ENCODE data around the gene TMPRSS6. TPM values are rescaled to one million over a fixed set of nuclear protein-coding genes. Genes with fewer than 3 reads are reported as not detected.

Gene TMPRSS6
- total RNA-seq, 8 experiments from 2014 or later, result 0.05 to 0.56 (median 0.18) TPM; not detected in 1

DNA sequence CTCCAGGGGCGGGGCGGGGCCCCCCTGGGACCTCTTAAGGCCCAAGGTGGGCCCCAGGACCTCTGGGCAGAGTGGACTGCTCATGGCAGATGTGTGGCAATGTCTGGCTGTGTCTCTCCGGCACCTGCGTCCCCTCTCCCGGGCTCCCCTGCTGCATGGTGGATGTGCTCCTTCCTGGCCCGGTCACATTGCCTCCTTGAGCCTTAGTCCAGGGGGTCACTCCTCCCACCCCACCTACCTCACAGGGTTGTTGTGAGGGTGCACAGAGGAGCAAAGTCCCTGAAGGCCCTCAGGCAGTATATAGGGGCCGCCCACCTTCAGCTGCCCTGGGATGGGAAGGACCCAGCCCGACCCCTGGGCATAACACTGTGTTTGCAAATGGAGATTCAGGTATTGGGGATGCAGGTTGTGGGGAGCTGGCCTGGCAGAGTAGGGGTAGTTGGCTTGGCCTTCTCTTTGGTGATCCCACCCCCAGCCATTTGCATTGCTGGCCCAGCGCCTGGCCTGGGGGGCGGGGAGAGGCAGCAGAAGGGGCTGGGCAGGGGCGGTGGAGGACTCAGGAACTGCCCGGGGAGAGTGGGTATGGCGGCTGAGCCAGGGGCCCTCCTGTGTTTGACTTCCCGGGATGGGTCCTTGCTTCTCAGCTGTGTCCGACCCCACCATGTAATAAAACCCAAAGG, 46.7 kb downstream of the TMPRSS6 start:
- no peak overlapping the region for H3K27ac ChIP-seq
- ATAC-seq (replicated peaks in 6 of 8), result peak in 4 of 8 experiments; percentile 13 to 55 (median 14)
- WGBS, 10 experiments, result 60 to 100% methylated on average over 1 of the region's 15 CpGs; no CpG with 5 or more reads in 8 of the 10 experiments
- in situ Hi-C loops (cut with MboI; ENCODE audit: low pct_unique_long_range_greater_than_20kb in 2 of 9, low sequenced_read_pairs in 9 of 9, unreplicated experiment in 9 of 9), result no loop called here
- H3K4me3 ChIP-seq, result no peak overlapping the region
- peaks cover 0 to 2% of the 10 kb centered on the region in 2 donors for H3K4me1 ChIP-seq (replicated peaks in 1 of 2)

DNA sequence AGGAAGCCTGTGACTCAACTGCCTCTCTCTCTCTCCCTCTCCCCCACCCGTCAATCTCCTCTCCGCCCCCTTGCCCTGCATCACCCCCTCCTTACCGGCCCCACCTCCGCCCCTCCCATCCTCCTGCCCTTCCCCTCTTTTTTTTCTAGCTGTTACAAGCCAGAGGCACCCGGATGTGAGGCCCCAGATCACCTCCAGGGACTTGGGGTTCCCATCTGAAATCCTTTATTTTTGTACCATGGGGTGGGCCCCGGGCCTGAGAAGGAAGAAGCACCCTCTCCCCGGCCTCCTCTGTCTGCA, 47.2 kb downstream of the TMPRSS6 start:
- ATAC-seq (replicated peaks in 6 of 8), result peak in 4 of 8 experiments; percentile 8 to 43 (median 23)
- no CpG with 5 or more reads among the region's 7 CpGs for WGBS, 10 experiments
- no peak overlapping the region for H3K27ac ChIP-seq
- no peak overlapping the region for H3K4me3 ChIP-seq
- in situ Hi-C loops (cut with MboI; ENCODE audit: low pct_unique_long_range_greater_than_20kb in 2 of 9, low sequenced_read_pairs in 9 of 9, unreplicated experiment in 9 of 9), result no loop called here
- peaks cover 0 to 2% of the 10 kb centered on the region in 2 donors for H3K4me1 ChIP-seq (replicated peaks in 1 of 2)

DNA sequence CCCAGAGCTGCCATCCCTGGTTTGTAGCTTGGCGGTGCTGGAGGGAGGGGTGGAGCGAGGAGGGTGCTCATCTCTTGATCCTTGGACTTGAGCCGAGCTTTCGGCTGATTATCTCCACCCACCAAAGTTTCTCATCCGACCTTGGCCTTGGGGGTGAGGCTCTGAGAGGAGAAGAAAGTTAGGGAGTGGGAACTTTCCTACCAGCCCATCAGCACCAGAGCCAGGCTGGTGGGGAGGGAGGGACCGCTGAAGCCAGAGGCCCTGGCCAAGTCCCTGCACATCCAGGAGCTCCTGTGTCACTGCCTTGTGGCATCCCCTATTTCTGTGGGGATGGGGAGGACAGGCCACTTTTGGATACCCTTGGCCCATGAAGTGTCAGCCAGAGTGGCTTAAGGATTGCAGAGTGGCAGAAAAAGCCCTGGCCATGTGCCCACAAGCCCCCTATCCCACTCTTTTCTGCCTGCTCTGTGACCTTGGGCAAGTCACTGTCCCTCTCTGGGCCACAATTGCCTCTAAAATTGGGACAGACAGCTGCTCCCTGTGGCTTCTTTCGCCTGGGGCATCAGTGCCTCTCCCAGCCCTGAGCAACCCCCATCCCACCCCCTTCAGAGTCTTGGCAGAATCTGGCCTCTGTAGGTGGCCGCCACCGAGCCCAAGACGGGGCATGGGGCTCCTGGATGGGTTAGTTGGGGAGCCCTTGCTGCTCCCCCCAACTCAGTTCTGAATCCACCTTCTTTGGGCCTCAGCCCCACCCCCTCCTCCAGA, 47.7 kb downstream of the TMPRSS6 start:
- ATAC-seq (replicated peaks in 6 of 8), result peak in 1 of 8 experiments; percentile 2
- in situ Hi-C loops (cut with MboI; ENCODE audit: low pct_unique_long_range_greater_than_20kb in 2 of 9, low sequenced_read_pairs in 9 of 9, unreplicated experiment in 9 of 9), result no loop called here
- 60 to 87% (median 80%) methylated on average over 1 to 4 of the region's 10 CpGs; no CpG with 5 or more reads in 5 of the 10 experiments for WGBS, 10 experiments
- Histone ChIP-seq H3K4me1 (replicated peaks in 1 of 2) (peaks cover 0 to 2% of the 10 kb centered on the region in 2 donors), H3K27ac (no peak overlapping the region), H3K4me3 (no peak overlapping the region)

DNA sequence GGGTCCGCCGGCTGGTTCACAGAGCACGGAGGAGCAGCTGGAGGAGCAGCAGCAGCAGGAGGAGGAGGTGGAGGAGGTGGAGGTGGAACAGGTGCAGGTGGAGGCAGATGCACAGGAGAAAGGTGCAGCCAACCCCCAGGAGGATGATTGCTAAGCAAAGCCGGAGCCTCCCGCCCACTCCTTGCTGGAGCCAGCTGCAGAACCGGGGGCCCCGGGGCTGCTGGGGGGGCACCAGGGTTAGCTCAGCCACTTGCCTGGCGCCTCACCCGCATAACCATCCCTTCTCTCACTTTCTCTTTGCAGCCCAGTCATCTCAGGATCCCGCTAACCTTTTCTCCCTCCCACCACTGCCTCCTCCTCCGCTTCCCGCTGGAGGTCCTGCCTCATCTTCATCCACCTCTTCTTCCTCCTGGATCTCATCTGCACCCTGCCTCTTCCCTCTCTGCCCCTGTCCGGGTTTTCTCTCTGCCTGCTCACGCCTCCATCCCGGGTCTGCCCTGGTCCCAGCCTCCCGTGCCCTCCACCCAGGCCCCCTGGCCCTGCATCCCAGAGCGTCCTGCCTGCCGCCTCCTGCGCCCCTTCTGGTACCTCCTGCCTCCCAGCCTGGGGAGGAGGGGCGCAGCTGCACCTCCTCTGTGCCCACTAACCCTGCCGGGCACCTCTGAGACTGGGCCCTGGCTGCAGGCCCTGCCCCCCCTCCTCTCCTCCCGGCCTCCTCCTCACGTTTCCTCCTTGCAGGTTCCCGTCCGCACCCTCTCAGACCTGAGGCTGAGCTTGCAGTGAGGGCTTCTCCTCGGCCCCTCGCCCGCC, 48.5 kb downstream of the TMPRSS6 start:
- peak in 2 of 8 experiments; percentile 7 to 19 for ATAC-seq (replicated peaks in 6 of 8)
- in situ Hi-C loops (cut with MboI; ENCODE audit: low pct_unique_long_range_greater_than_20kb in 2 of 9, low sequenced_read_pairs in 9 of 9, unreplicated experiment in 9 of 9), result no loop called here
- Histone ChIP-seq H3K4me3 (no peak overlapping the region), H3K27ac (no peak overlapping the region), H3K4me1 (replicated peaks in 1 of 2) (peaks cover 0 to 2% of the 10 kb centered on the region in 2 donors)
- 20 to 95% (median 76%) methylated on average over 2 to 8 of the region's 28 CpGs; no CpG with 5 or more reads in 4 of the 10 experiments for WGBS, 10 experiments

DNA sequence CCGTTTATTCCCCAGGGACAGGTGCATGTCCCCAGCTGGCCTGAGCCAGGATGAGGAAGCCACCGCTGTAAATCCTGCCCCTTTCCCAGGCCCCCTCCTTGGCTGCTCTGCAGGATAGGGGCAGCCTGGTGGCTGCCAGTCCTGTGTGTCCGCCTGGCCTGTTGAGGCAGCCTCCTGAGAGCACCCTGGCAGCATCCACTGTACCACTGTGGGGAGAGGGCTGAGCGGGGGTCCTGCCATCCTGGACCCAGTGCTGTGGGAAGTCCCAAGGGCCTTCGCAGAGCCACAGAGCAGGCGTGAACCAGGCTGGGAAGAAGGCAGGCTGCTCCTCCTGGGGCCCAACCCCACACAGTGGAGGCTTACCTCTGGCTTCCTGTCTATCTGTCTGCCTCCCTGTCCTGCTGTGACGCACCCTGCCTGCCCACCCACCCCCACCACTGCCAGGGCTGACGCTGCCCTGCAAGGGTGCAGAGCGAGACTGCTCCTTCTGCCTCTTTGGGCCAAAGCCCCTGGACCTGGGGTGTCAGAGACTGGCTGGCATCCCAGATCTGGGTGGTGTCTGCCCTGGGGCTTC, 49.5 kb downstream of the TMPRSS6 start:
- H3K4me3 ChIP-seq, result no peak overlapping the region
- H3K4me1 ChIP-seq (replicated peaks in 1 of 2), result peaks cover 0 to 2% of the 10 kb centered on the region in 2 donors
- in situ Hi-C loops (cut with MboI; ENCODE audit: low pct_unique_long_range_greater_than_20kb in 2 of 9, low sequenced_read_pairs in 9 of 9, unreplicated experiment in 9 of 9), result no loop called here
- ATAC-seq (replicated peaks in 6 of 8), result peak in 1 of 8 experiments; percentile 14
- WGBS, 10 experiments, result 90 to 100% methylated on average over 1 to 2 of the region's 9 CpGs; no CpG with 5 or more reads in 8 of the 10 experiments
- no peak overlapping the region for H3K27ac ChIP-seq

DNA sequence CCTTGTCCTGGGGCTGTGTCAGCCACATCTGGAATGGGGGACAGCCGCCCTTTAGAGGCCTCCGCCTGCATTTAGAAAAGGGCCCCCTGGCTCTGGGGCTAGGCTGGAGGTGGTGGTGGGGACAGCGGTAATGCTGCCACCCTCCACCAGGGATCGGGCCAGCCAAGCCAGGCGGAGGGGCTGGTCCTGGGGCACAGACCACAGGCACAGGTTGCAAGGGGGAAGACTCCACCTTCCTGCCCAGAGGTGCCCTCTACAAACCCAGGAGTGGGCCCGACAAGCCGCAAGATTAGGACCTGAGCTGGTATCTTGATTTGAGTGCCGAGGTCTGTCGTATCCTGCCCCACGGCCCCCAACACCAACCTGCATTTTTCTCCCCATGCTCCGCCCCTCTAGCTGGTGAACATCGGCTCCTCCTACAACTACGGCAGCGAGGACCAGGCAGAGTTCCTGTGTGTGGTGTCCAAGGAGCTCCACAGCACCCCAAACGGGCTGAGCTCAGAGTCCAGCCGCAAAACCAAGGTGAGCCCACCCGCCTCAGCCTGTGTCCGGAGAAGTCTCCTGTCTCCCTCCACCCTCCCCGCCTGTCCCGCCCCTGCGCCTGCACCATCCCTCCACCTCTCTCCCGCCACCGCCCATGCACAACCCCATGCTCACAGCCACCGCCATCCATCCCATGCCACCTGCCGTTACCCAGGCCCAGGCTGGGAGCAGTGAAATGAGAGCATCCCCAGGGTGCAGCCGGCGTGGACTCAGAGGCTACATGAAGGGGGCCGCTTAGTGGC, 50.4 kb downstream of the TMPRSS6 start:
- in situ Hi-C loops (cut with MboI; ENCODE audit: low pct_unique_long_range_greater_than_20kb in 2 of 9, low sequenced_read_pairs in 9 of 9, unreplicated experiment in 9 of 9), result no loop called here
- H3K27ac ChIP-seq, result no peak overlapping the region
- no peak overlapping the region for H3K4me3 ChIP-seq
- WGBS, 10 experiments, result 100% methylated on average over 2 of the region's 28 CpGs; no CpG with 5 or more reads in 9 of the 10 experiments
- no peak for ATAC-seq (replicated peaks in 6 of 8)
- H3K4me1 ChIP-seq (replicated peaks in 1 of 2), result peaks cover 0 to 2% of the 10 kb centered on the region in 2 donors

DNA sequence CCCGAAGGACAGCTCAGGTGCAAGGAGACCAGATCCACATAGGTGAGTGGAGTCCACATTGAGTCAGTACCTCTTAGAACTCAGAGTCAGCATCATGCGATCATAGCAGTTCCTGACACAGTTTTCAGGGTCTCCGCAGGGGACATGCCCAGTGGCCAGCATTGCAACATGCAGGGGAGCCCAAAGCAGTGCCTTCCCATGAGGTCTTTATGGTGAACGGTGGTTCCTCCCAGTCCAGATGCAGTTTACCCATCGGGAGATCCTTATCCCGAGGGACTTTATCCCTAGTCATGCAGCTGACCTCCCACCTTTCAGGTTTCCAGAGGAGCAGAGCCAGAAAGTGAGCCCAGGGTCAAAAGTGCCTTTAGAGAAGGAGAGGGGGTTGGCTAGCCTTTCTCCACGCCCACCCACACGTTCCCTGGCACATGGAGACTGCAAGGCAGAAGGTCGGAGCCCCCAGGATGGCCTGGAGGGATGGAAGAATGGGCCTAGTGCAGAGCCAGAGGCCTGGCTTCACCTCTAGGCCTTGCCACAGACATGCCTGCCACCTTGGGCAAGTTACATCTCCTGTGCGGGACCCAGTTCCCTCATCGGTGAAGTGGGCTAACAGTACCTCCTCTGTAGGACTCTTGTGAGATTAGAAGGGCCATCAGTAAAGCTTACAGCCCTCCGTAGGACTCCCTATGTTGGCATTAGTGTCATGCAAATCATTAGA, 51.6 kb downstream of the TMPRSS6 start:
- no peak for ATAC-seq (replicated peaks in 6 of 8)
- Histone ChIP-seq H3K4me1 (replicated peaks in 1 of 2) (peaks cover 0 to 2% of the 10 kb centered on the region in 2 donors), H3K4me3 (no peak overlapping the region), H3K27ac (no peak overlapping the region)
- 50 to 100% (median 92%) methylated on average over 1 to 5 of the region's 12 CpGs; no CpG with 5 or more reads in 2 of the 10 experiments for WGBS, 10 experiments
- in situ Hi-C loops (cut with MboI; ENCODE audit: low pct_unique_long_range_greater_than_20kb in 2 of 9, low sequenced_read_pairs in 9 of 9, unreplicated experiment in 9 of 9), result no loop called here

DNA sequence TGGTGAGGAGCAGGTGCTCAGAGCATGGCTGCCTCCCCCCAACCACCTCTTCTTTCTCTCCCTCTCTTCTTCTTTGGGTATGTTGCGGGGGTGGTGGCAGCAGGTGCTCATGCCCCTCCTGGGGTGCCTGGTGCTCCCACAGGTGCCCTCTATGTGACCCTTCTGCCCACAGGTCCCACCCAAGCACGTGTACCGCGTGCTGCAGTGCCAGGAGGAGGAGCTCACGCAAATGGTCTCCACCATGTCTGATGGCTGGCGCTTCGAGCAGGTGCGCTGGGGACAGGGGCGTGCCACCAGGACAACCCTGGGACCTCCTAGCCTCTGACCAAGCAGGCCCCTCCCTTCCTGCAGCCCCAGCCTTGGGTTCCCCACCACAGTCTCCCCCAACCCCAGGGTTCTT, 52.3 kb downstream of the TMPRSS6 start:
- no peak for ATAC-seq (replicated peaks in 6 of 8)
- no peak overlapping the region for H3K4me3 ChIP-seq
- 100% methylated on average over 3 of the region's 9 CpGs; no CpG with 5 or more reads in 9 of the 10 experiments for WGBS, 10 experiments
- in situ Hi-C loops (cut with MboI; ENCODE audit: low pct_unique_long_range_greater_than_20kb in 2 of 9, low sequenced_read_pairs in 9 of 9, unreplicated experiment in 9 of 9), result no loop called here
- no peak overlapping the region for H3K27ac ChIP-seq
- H3K4me1 ChIP-seq (replicated peaks in 1 of 2), result peaks cover 0 to 4% of the 10 kb centered on the region in 2 donors

DNA sequence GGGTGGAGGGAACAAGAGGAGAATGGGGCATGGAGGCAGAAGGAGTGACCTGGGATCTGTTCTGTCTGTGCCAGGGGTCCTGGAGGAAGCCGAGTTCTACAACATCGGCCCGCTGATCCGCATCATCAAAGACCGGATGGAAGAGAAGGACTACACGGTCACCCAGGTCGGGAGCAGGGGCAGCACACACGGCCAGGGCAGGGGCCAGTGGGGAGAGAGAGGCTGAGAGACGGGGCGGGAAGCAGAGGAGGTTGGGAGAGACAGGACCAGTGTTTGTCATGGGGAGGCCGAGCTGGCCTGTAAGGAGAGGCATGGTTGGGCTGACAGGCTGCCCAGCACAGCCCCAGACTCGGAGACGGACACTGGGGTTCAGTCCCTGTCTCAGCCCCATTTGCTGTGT, 53.3 kb downstream of the TMPRSS6 start:
- no peak overlapping the region for H3K27ac ChIP-seq
- peaks cover 0 to 6% of the 10 kb centered on the region in 2 donors for H3K4me1 ChIP-seq (replicated peaks in 1 of 2)
- no peak for ATAC-seq (replicated peaks in 6 of 8)
- 84 to 100% methylated on average over 2 to 5 of the region's 13 CpGs; no CpG with 5 or more reads in 8 of the 10 experiments for WGBS, 10 experiments
- in situ Hi-C loops (cut with MboI; ENCODE audit: low pct_unique_long_range_greater_than_20kb in 2 of 9, low sequenced_read_pairs in 9 of 9, unreplicated experiment in 9 of 9), result no loop called here
- no peak overlapping the region for H3K4me3 ChIP-seq

DNA sequence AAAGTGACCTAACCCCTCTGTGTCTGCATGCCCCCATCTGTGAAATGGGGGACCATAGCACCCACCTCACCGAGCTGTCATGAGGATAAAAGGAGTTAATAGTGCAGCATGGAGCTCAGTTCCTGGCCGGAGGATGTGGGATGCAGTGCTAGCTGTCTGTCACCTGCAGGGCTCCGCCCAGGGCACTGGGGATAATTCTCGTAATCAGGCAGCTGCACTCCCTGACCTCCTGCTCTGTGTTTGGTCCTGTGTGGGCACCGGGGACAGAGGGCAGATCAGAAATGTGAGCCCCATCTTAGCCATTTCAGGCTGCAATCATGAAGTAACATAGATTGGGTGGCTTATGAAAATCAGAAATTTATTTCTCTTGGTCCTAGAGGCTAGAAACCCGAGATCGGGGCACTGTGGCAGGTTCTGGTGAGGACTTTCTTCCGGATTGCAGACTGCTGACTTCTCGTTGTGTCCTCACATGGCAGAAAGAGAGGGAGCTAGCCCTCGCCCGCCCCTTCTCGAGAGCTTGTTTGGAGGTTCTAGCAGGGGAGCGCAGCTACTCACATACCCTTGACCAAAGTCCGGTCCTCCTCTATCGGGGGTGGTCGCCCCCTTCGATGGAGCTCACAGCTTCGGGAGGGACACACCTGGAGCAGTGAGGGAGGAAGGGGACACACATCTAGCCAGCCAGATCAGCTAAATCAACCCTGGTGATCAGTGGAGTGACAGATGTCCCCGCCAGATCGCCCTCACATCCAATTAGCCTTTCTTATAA, 54.7 kb downstream of the TMPRSS6 start:
- Histone ChIP-seq H3K4me1 (replicated peaks in 1 of 2) (peaks cover 0 to 6% of the 10 kb centered on the region in 2 donors), H3K27ac (no peak overlapping the region), H3K4me3 (no peak overlapping the region)
- WGBS, 10 experiments, result 78 to 93% (median 82%) methylated on average over 2 to 6 of the region's 20 CpGs; no CpG with 5 or more reads in 5 of the 10 experiments
- ATAC-seq (replicated peaks in 6 of 8), result no peak
- in situ Hi-C loops (cut with MboI; ENCODE audit: low pct_unique_long_range_greater_than_20kb in 2 of 9, low sequenced_read_pairs in 9 of 9, unreplicated experiment in 9 of 9), result no loop called here

DNA sequence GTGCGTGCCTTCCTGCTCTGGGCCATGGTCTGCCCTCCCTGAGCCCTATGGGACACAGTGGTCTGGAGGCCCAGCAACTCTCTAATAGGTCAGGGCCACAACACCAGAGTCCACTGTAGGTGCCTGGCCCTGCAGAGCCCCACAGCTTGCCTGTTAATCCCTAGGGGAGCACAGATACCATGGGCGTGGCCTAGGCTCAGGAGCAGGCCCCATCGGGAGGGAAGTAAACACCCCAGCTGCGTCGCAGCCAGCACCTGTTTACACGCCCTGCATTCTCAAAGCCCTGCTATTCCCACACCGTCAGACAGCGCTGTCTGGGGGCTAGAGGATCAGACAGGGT, 55.5 kb downstream of the TMPRSS6 start:
- ATAC-seq (replicated peaks in 6 of 8), result no peak
- in situ Hi-C loops (cut with MboI; ENCODE audit: low pct_unique_long_range_greater_than_20kb in 2 of 9, low sequenced_read_pairs in 9 of 9, unreplicated experiment in 9 of 9), result no loop called here
- WGBS, 10 experiments, result 60 to 88% (median 71%) methylated on average over 1 to 3 of the region's 8 CpGs; no CpG with 5 or more reads in 7 of the 10 experiments
- Histone ChIP-seq H3K4me1 (replicated peaks in 1 of 2) (peaks cover 0 to 6% of the 10 kb centered on the region in 2 donors), H3K27ac (no peak overlapping the region), H3K4me3 (no peak overlapping the region)

All from motor neuron (in vitro differentiated cells).